ENCODE data around the gene HELZ.
A peak's percentile ranks its signal among the peaks of the same experiment; 100 is the strongest.
"Not testable (repeated sequence)": the region's sequence is repeated elsewhere in the genome, so short reads cannot be mapped to it uniquely, and the experiment has no call there.

Gene HELZ, protein sequence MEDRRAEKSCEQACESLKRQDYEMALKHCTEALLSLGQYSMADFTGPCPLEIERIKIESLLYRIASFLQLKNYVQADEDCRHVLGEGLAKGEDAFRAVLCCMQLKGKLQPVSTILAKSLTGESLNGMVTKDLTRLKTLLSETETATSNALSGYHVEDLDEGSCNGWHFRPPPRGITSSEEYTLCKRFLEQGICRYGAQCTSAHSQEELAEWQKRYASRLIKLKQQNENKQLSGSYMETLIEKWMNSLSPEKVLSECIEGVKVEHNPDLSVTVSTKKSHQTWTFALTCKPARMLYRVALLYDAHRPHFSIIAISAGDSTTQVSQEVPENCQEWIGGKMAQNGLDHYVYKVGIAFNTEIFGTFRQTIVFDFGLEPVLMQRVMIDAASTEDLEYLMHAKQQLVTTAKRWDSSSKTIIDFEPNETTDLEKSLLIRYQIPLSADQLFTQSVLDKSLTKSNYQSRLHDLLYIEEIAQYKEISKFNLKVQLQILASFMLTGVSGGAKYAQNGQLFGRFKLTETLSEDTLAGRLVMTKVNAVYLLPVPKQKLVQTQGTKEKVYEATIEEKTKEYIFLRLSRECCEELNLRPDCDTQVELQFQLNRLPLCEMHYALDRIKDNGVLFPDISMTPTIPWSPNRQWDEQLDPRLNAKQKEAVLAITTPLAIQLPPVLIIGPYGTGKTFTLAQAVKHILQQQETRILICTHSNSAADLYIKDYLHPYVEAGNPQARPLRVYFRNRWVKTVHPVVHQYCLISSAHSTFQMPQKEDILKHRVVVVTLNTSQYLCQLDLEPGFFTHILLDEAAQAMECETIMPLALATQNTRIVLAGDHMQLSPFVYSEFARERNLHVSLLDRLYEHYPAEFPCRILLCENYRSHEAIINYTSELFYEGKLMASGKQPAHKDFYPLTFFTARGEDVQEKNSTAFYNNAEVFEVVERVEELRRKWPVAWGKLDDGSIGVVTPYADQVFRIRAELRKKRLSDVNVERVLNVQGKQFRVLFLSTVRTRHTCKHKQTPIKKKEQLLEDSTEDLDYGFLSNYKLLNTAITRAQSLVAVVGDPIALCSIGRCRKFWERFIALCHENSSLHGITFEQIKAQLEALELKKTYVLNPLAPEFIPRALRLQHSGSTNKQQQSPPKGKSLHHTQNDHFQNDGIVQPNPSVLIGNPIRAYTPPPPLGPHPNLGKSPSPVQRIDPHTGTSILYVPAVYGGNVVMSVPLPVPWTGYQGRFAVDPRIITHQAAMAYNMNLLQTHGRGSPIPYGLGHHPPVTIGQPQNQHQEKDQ (N-terminal part only)

DNA sequence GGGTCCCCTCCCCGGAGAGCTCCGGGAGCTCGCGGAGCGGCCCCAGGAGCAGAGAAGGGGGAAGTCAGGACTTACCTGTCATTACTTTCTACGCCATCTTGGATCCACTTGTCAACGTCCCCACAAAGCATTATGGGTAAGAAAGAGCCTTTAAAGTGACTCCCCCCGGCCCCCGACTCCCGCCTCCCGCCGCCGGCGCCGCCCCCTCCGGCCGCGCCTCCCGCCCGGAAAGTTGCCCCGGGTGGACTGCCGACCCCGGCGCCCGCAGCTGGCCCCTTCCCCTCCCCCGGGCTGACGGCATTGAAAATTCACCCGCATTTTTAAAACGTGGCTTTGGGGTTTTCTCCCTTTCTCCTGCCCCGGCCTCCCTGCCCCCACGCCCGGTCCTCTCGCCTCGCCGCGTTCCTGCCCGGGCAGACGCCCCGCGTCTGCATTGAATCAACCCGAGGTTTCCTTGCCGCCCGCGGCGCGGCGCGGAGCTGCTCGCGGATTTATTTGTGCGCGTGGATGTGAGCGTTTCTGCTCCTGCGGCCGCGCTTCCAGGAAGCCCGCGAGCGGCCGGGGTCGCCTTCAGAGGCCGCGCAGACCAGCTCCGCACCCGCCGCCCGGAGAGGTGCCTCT lies at the start of gene HELZ:
Gene HELZ (minus strand): TSS at position 124 of the 621 bp plus-strand sequence. CDS start 26,392 bp downstream, outside the sequence.
- peak; percentile 31 for FAIRE-seq

DNA sequence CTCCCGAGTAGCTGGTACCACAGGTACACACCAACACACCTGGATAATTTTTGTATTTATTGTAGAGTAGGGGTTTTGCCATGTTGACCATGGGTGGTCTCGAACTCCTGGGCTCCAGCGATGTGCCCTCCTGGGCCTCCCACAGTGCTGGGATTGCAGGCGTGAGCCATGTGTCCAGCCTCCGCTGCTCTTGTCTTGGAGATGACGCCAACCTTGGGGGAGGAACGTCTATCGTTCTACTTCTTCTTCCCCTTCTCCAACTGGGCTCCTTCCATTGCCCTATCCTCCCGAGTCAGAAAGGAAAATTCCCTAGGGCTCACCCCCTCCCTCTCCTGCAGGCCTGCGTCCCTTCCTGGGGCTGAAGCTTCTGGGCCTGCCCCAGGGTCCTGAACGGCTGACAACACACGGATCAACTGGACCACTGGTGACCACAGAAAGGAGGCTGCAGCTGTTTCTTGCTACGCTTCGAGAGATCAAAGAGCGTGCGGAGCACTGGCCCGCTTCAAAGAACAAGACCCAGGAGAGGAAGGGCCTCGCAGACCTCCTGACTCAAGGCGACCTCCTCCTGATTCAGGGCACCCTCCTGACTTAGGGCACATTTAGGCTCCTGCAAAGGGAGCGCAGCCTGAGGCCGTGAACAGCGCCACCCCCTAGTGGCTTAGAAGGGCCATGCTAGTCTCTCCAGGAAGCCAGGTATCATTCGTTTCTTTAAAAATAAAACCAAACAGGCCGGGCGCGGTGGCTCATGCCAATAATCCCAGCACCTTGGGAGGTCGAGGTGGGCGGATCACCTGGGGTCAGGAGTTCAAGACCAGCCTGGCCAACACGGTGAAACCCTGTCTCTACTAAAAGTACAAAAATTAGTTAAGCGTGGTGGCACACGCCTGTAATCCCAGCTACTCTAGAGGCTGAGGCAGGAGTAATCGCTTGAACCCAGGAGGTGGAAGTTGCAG lies 48.5 kb upstream of the HELZ start:
- peak; percentile 4 for FAIRE-seq
- DNase-seq (ENCODE audit: insufficient read length, low spot score) = peak; percentile 69

More for the DNA sequence above, at the start of gene HELZ:
- DNase-seq (ENCODE audit: insufficient read length, low spot score) = peak; percentile 97

DNA sequence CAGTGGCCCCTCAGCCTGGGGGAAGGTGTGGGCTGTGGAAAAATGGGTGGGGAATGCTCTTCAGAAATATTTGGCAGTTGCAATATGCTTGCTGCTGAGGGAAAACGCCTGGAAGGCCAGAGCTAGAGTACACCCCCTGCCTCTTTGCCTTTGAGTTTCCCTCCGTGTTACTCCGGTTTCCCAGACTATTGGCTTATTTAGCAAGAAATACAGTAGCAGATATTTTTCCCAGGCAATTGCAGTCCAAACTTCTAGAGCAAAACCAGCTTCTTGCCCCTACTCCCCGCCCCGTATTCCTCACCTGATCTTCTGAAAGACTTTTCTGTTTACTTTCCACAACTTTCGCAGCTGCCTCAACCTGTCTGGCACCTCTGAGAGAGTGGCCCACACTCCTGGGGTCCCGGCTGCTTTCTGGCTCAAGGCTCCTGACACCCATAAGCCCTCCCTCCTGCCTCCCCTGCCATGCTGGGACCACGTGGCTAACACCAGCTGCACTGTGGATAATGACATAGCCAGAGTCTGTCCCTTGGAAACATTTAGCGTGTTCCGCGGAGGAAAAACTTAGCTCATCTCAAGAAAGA lies 45.8 kb upstream of the HELZ start:
- FAIRE-seq (no peak), DNase-seq (ENCODE audit: insufficient read length, low spot score) (no peak)

DNA sequence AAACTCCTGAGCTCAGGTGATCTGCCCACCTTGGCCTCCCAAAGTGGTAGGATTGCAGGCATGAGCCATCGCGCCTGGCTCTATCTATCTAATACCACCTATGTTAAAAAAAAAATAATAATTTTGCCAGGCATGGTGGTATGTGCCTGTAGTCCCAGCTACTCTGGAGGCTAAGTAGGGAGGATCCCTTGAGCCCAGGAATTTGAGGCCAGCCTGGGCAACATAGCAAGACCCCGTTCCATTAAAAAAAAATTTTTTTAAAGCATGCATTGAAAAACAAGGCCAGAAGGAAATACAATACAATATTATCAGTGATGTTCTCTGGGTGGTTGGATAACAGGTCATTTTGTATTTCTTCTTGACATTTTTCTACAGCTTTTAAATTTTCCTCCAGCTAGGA lies 45.2 kb upstream of the HELZ start:
- FAIRE-seq (no peak), DNase-seq (ENCODE audit: insufficient read length, low spot score) (no peak)

DNA sequence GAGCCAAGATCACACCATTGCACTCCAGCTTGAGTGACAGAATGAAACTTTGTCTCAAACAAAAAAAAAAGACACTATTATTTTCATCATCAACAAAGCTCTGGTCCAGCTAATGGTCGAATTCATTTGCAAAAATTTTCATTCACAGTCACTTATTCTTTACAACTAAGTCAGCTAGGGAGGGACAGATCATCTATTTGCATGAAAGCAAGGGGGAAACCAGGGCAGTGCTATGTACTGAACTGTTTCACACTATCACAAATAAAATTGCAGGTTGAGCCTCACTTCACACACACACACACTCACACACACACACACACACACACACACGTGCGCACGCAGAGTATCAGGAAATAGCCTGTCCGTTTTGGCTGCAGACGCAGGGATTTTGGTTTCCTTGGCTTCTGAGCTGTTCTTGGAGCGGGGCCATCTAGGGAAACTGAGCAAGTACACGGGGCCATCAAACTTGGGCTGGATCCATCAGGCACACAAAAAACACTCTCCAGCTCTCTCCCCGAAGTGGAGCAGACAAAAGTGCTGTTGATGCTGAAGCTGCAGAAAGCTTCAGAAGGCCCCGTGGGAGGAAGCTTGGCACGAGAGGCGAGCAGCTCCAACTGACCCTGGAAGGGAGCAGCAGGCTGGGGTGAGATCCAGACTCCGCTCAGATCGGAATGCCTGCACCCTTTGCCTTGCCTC lies 44.3 kb upstream of the HELZ start:
- no peak for DNase-seq (ENCODE audit: insufficient read length, low spot score)
- FAIRE-seq = no peak

DNA sequence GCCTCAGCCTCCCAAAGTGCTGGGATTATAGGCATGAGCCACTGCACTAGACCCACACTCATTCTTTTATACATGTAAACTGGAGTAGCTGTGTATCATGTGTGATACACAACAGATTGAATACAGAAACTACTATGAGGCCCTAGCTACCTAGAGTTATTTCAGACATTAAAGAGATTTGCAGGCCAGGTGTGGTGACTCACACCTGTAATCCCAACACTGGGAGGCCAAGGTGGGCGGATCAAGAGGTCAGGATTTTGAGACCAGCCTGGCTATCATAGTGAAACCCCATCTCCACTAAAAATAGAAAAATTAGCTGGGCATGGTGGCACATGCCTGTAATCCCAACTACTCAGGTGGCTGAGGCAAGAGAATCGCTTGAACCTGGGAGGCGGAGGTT lies 41.8 kb upstream of the HELZ start:
- DNase-seq (ENCODE audit: insufficient read length, low spot score); FAIRE-seq: not testable (repeated sequence)

DNA sequence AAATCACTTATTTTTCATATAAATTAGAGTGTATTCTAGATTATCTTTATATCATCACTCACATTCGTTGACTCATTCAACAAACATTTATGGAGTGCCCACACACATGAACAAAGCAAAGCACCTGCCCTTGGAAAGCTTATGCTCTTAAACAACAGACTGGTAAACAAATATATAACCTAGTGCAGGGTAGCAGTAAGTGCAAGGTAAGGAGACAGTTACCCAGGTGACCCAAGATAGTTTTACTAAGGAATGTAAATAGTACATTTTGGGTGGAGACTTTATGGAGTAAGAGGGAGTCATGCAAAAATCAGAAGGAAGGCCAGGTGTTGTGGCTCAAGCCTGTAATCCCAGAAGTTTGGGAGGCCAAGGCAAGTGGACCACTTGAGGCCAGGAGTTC lies 40.4 kb upstream of the HELZ start:
- FAIRE-seq (no peak), DNase-seq (ENCODE audit: insufficient read length, low spot score) (no peak)

DNA sequence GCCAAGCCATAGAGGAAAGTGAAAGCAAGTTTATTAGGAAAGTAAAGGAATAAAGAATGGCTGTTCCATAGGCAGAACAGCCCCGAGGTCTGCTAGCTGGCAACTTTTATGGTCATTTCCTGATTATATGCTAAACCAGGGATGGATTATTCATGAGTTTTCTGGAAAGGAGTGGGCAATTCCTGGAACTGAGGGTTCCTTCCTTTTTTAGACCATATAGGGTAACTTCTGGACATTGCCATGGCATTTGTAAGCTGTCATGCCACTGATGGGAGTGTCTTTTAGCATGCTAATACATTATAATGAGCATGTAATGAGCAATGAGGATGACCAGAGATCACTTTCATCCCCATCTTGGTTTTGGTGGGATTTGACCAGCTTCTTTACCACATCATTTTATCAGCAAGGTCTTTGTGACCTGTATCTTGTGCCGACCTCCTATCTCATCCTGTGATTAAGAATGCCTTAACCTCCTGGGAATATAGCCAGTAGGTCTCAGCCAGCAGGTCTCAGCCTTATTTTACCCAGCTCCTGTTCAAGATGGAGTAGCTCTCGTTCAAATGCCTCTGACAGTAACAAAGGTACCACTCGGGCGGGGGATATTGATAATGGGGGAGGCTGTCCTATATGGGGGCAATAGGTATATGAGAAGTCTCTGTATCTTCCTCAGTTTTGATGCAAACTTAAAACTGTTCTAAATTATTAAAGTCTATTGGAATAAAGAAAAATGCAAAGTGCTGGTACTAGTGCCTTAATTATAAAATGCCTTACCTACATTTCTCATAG lies 38.9 kb upstream of the HELZ start:
- FAIRE-seq = no peak
- no peak for DNase-seq (ENCODE audit: insufficient read length, low spot score)

DNA sequence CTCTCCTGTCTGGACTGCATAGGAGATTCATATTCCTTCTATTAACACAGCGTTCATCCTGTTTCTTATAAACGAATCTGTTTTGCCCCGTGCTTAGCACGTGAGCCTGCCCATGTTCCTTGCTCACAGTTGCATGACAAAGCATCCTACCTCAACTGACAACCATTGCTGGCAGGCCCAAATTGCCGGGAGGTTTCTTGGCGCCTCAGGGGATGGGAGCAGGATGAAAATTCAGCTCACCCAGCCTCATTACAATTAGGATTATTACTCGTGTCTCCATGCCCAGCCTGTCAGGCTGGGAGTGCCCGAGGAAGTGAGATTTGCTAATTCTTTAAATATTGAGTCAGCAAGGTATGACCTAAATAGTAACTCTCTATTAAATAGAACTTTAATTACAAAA lies 36.7 kb upstream of the HELZ start:
- DNase-seq (ENCODE audit: insufficient read length, low spot score) (no peak), FAIRE-seq (no peak)

DNA sequence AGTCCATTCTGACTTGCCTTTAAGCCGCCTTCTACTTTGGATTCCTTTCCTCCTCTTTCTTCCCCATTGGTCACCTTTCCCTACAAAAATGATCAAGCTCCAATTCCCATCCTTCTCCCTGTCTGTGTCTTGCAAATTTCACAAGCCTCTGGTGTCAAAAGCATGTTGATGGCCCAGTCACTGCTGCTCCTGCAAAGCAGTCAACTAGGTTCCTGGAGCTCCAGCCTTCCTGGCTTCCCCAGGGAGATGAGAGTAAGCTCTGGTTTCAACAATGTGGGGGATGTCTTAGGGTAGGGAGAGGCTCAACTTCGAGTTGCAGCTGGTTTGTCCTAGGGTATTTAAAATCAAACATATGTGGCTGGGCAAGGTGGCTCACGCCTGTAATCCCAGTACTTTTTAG lies 36.1 kb upstream of the HELZ start:
- no peak for DNase-seq (ENCODE audit: insufficient read length, low spot score)
- FAIRE-seq = no peak

DNA sequence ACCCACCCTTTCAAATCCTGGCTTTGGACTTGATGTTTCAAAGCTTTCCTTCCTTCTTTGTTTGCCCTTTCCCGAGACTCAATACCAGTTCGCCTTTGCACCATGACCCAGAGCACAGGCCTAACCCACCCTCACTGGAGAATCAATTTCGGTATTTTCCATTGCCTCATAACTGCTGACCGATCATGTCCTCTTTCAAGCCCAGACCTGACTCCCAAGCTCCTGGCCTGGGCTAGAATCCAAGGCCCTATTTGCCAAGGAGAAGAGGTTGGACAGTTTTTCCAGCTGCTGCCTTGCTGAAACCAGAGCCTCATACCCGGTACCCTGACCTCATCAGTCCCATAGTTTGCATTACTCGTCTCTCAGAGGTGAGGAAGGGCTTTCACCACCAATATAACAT lies 35.3 kb upstream of the HELZ start:
- DNase-seq (ENCODE audit: insufficient read length, low spot score) (no peak), FAIRE-seq (no peak)

DNA sequence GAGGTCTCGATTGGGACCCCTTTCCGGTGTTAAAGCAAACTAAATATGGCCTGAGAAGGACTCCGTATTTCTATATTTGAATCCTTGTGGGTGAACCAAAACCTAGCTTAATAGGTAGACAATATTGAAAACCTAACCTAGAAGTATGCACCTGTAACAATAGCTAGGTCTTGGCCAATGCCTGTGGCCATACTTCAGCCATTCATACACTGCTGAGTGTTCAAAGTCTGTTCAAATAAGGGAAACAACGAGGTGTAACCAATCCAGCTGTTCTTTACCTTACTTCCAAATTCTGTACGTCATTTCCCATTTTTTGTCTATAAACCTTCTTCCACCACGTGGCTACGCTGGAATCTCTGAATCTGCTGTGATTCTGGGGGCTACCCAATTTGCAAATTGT lies 34.1 kb upstream of the HELZ start:
- no peak for FAIRE-seq

DNA sequence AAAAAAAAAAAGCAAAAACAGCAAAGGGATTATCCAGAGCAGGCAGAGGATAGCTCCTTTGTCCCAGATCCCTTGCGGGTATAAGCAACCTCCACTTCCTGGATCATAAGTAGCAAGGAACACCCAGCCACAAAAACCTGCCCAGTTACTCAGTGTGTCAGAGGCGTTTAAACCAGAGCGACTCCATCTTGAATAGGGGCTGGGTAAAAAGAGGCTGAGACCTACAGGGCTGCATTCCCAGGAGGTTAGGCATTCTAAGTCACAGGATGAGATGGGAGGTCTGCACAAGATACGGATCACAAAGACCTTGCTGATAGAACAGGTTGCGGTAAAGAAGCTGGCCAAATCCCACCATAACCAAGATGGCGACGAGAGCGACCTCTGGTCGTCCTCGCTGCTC lies 33.4 kb upstream of the HELZ start:
- no peak for DNase-seq (ENCODE audit: insufficient read length, low spot score)
- FAIRE-seq = no peak

More for the DNA sequence above, 34.1 kb upstream of the HELZ start:
- no peak for DNase-seq (ENCODE audit: insufficient read length, low spot score)

DNA sequence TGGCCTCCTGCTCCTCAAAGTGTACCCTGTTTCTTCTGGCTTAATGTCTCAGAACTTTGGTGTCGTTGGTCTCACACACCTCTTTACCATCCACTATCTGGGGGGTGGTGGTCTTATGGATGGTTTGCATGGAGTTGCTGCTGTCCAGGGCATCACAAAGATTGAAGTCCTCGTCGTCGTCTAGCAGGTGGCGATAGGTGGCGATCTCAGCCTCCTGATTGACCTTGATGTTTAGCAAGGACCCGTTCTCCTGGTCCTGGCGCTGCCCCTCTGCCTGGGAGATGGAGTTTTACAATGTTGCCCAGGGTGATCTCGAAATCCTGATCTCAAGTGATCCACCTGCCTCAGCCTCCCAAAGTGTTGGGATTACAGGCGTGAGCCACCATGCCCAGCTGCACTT lies 31.1 kb upstream of the HELZ start:
- DNase-seq (ENCODE audit: insufficient read length, low spot score) (no peak), FAIRE-seq (no peak)

DNA sequence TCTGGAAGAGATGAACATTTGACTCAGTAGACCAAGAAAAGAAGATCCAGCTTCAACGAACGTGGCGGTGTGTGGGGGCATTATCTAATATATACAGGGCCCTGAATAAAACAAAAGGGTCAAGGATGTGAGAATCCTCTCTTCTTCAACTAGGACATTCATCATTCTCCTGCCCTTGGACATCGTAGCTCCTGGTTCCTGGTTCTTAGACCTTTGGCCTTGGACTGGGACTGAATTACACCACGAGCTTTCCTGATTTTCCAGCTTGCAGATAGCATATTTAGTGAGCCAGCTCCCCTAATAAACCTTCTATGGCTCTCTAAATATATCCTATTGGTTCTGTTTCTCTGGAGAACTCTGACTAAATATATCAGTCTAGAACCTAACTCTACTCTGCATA lies 29.5 kb upstream of the HELZ start:
- DNase-seq (ENCODE audit: insufficient read length, low spot score) (no peak), FAIRE-seq (no peak)

DNA sequence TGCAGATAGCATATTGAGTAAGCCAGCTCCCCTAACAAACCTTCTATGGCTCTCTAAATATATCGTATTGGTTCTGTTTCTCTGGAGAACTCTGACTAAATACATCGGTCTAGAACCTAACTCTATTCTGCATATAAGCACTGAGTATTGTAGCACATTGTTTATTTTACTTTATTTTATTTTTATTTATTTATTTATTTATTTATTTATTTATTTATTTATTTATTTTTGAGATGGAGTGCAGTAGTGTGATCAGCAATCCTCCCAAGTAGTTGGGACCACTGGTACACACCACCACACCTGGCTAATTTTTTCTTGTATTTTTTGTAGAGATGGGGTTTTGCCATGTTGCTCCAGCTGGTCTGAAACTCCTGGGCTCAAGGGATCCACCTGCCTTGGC lies 28.9 kb upstream of the HELZ start:
- DNase-seq (ENCODE audit: insufficient read length, low spot score) (no peak), FAIRE-seq (no peak)

DNA sequence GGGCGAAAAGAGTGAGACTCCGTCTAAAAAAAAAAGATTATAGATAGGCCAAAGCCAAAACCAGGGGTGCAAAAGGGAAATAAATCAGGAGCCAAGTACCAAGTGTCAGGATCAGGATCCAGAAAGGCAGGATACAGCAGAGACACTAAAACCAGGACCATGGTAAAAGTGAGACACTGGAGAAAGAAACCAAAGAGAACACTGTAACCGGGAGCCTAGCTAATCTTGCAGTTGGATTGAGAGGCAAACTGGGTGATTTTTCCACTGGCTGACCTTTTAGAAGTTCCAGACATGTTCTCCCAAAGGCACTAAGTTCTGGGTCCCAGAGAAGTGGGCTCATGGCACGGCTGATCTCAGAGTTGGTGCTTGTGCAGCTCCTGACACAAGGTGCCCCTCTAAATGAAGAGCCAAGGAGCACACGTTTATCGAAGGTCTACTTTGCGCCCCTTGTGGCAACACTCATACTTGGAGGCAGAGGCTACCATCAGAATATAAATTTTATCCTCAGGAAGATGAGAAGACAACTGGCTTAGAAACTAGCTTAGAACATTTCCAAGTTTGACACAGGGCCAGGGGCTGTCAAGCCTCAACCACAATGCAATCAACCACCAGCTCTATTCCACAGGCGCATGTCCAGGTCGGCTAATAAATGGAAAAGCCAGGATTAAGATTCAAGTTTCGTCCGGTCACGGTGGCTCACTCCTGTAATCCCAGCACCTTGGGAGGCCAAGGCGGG lies 27.5 kb upstream of the HELZ start:
- no peak for FAIRE-seq
- DNase-seq (ENCODE audit: insufficient read length, low spot score) = no peak

Data from HTR-8/SVneo (cell line).